Nephron (organoid): ENCODE data around the gene MOB3B.

Source experiments
- H3K27ac Mint-ChIP-seq, 3 experiments: 2 replicates each; pipeline ENCODE4 v1.8.0; 2020; ENCODE audit warnings: mixed read lengths in 3 of 3, mild to moderate bottlenecking in 2 of 3, moderate library complexity in 1 of 3
- H3K27me3 Mint-ChIP-seq: 2 replicates; pipeline ENCODE4 v1.8.0; 2021; ENCODE audit warnings: low read depth, mild to moderate bottlenecking, moderate library complexity, mixed read lengths
- H3K36me3 Mint-ChIP-seq: 2 replicates; pipeline ENCODE4 v1.8.0; 2020; ENCODE audit warnings: low read depth, mixed read lengths
- H3K4me1 Mint-ChIP-seq: 2 replicates; pipeline ENCODE4 v1.8.0; 2020; ENCODE audit warnings: mixed read lengths
- H3K4me3 Mint-ChIP-seq, 3 experiments: 2 replicates each; pipeline ENCODE4 v1.8.0; 2020; ENCODE audit warnings: mild to moderate bottlenecking in 3 of 3, mixed read lengths in 3 of 3, moderate library complexity in 2 of 3
- H3K9me3 Mint-ChIP-seq: 2 replicates; pipeline ENCODE4 v1.8.0; 2020; ENCODE audit warnings: mixed read lengths
- TF ChIP-seq, protein P1 (sequence below), 3 experiments: fragments of 200-600 bp; sonication (generic); IDR thresholded peaks; one replicate each; pipeline ENCODE4 v1.5.0; 2021; ENCODE audit warnings: antibody characterized with exemption in 3 of 3; ENCODE audit not compliant: unreplicated experiment in 3 of 3

MOB3B gene

DNA sequence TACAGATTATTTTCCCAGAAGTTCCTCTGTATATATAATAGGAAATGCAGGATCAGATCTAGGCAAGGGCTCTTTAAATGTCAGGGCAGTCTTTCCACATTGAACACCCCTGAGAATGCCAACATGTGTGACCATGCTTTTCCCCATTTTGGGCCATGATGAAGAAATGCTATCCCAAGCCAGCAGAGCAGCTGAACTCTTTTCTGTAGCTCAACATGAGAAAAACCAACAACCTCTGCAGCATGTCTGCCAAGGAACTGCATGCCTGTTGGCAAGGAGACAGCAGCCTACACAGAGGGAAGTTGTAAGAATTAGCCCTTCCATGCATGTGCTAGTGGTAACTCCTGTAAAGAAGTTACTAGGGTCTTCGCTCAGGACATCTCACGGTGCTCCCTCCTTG is 15.1 kb downstream of the MOB3B start:
- peak overlapping the region in 1 of 3 experiments; percentile 77 for H3K27ac Mint-ChIP-seq
- H3K9me3 Mint-ChIP-seq: no peaks in the 10 kb centered on the region
- peaks cover 22% of the 10 kb centered on the region for H3K36me3 Mint-ChIP-seq
- TF ChIP-seq, protein P1, sequence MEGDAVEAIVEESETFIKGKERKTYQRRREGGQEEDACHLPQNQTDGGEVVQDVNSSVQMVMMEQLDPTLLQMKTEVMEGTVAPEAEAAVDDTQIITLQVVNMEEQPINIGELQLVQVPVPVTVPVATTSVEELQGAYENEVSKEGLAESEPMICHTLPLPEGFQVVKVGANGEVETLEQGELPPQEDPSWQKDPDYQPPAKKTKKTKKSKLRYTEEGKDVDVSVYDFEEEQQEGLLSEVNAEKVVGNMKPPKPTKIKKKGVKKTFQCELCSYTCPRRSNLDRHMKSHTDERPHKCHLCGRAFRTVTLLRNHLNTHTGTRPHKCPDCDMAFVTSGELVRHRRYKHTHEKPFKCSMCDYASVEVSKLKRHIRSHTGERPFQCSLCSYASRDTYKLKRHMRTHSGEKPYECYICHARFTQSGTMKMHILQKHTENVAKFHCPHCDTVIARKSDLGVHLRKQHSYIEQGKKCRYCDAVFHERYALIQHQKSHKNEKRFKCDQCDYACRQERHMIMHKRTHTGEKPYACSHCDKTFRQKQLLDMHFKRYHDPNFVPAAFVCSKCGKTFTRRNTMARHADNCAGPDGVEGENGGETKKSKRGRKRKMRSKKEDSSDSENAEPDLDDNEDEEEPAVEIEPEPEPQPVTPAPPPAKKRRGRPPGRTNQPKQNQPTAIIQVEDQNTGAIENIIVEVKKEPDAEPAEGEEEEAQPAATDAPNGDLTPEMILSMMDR (IDR thresholded peaks at IDR 0.05; ENCODE audit: unreplicated experiment in 3 of 3): no peak
- H3K4me3 Mint-ChIP-seq: no peak overlapping the region
- H3K27me3 Mint-ChIP-seq: no peaks in the 10 kb centered on the region
- peaks cover 10% of the 10 kb centered on the region for H3K4me1 Mint-ChIP-seq

DNA sequence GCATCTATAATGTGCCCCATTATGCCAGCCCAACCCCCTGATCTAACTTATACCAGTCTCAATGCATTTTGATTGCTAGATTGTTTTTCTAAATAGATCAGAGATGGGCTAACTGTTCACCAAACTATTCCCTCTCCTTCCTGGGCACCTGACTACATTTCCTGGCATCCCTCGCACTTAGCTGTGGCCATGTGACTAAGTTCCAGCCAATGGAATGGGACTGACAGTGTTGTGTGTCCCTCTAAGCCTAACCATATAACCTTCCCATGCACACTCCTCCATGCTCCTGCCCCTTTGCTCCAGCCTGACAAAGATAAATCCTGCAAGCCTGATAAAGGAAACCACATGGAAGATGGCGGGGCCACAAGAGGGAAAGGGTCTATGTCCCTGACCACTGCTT is 17.8 kb downstream of the MOB3B start:
- Mint-ChIP-seq H3K27ac (no peak overlapping the region), H3K27me3 (no peaks in the 10 kb centered on the region), H3K36me3 (peaks cover 26% of the 10 kb centered on the region), H3K4me1 (peaks cover 10% of the 10 kb centered on the region), H3K9me3 (no peaks in the 10 kb centered on the region), H3K4me3 (no peak overlapping the region)
- TF ChIP-seq, protein P1 (IDR thresholded peaks at IDR 0.05; ENCODE audit: unreplicated experiment in 3 of 3): no peak

DNA sequence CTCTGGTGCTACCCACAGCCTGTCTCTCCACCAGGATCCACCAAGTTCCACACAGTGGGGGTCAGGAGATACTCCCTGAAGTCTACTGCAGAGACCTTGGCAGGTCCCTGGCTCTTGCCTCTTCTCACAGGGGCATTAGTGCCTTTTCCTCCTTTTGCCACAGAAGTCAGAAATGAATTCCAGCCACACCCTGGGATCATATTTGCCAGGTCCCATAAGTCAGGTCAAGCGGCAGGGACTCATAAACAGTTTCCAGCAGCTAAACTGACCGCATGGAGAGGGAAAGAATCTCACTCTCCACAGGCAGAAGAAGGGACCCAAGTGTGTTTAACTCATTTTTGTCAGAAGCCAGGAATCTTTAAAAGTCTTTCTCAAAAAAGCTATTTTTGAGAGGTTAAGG is 18.8 kb downstream of the MOB3B start:
- peaks cover 32% of the 10 kb centered on the region for H3K36me3 Mint-ChIP-seq
- H3K27ac Mint-ChIP-seq: no peak overlapping the region
- TF ChIP-seq, protein P1 (IDR thresholded peaks at IDR 0.05; ENCODE audit: unreplicated experiment in 3 of 3): no peak
- no peaks in the 10 kb centered on the region for H3K27me3 Mint-ChIP-seq
- H3K4me1 Mint-ChIP-seq: peaks cover 10% of the 10 kb centered on the region
- H3K9me3 Mint-ChIP-seq: no peaks in the 10 kb centered on the region
- no peak overlapping the region for H3K4me3 Mint-ChIP-seq

DNA sequence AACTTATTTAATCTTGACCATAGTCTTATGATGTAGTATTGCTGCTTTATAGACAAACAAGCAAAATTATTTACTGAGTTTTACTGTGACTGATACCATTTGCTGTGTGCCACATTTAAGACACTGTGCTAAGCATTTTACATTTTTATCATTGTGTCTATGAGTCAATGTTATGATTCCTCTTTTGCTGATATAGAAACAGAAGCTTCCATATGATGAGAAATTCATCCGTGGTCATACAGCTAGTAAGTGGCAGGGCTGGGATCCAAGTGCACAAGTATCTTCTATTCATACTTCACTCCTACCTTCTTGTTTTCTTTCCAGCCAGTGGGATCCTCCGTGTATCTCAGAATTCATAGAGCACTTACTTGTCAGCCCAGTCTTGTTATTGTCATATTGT is 22.6 kb downstream of the MOB3B start:
- Mint-ChIP-seq H3K27ac (no peak overlapping the region), H3K36me3 (peaks cover 49% of the 10 kb centered on the region), H3K27me3 (no peaks in the 10 kb centered on the region), H3K9me3 (no peaks in the 10 kb centered on the region), H3K4me1 (no peaks in the 10 kb centered on the region), H3K4me3 (no peak overlapping the region)
- TF ChIP-seq, protein P1 (IDR thresholded peaks at IDR 0.05; ENCODE audit: unreplicated experiment in 3 of 3): no peak

DNA sequence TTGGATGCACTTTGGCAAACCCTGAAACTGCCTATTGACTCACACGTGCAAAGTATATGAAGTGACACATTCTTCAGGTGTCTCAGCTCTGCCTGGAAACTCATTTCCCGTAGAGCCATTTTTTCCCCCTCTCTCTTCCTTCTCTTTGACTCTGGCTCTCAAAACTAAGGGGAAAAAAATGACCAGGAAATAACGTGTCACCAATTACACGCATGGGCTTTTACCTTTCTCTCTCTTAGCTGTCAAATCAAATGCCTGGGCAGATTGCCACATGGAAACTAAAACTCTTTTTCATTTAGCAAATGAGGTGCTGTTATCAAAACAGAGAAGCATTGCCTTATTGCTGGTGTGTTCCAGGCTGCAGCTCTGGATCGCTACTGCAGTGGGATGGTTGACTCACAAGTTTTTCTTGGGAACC is 23.9 kb downstream of the MOB3B start:
- peaks cover 4% of the 10 kb centered on the region for H3K9me3 Mint-ChIP-seq
- no peak overlapping the region for H3K4me3 Mint-ChIP-seq
- peaks cover 52% of the 10 kb centered on the region for H3K36me3 Mint-ChIP-seq
- TF ChIP-seq, protein P1 (IDR thresholded peaks at IDR 0.05; ENCODE audit: unreplicated experiment in 3 of 3): no peak
- no peaks in the 10 kb centered on the region for H3K4me1 Mint-ChIP-seq
- no peaks in the 10 kb centered on the region for H3K27me3 Mint-ChIP-seq
- no peak overlapping the region for H3K27ac Mint-ChIP-seq

DNA sequence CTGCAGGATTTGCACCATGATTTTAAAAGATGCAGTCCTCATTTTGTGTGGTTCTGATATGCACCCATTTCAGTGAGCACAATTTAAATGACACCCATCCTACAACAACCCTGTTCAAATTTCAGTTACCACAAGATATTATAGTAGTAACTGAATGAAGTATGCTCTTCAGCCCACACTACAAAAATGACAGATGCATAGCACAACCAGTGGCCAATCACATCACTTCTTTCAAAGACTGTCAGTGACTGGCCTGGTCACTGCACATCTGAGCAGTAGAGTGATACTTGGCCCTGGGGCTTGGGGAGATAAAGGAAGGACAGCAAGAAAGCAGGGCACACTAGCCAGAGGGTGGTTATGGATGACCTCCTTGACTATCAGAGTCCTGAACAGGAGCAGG is 25.4 kb downstream of the MOB3B start:
- no peak overlapping the region for H3K4me3 Mint-ChIP-seq
- TF ChIP-seq, protein P1 (IDR thresholded peaks at IDR 0.05; ENCODE audit: unreplicated experiment in 3 of 3): no peak
- peaks cover 4% of the 10 kb centered on the region for H3K9me3 Mint-ChIP-seq
- H3K27ac Mint-ChIP-seq: no peak overlapping the region
- H3K4me1 Mint-ChIP-seq: no peaks in the 10 kb centered on the region
- peaks cover 46% of the 10 kb centered on the region for H3K36me3 Mint-ChIP-seq
- no peaks in the 10 kb centered on the region for H3K27me3 Mint-ChIP-seq
